LoVo (cell line): ENCODE results near the gene VGF.
"Not testable (repeated sequence)": the region's sequence is repeated elsewhere in the genome, so short reads cannot be mapped to it uniquely, and the experiment has no call there.

Source experiments
- DNase-seq: peaks from one replicate; pipeline ENCODE4 v3.0.0-alpha.2; 2016; ENCODE audit warnings: low spot score

VGF gene

GRCh38 chr7:101134399-101134980 lies 30.9 kb downstream of the VGF start:
- no peak for DNase-seq

GRCh38 chr7:101133621-101134398 lies 31.6 kb downstream of the VGF start:
- DNase-seq = no peak

- DNase-seq = not testable (repeated sequence)
Measured at GRCh38 chr7:101132626-101133600, 32.5 kb downstream of the VGF start.

- DNase-seq = no peak
Measured at GRCh38 chr7:101129603-101130117, 35.7 kb downstream of the VGF start.

GRCh38 chr7:101128040-101128834 lies 37.1 kb downstream of the VGF start:
- no peak for DNase-seq

GRCh38 chr7:101127460-101128039 lies 37.8 kb downstream of the VGF start:
- no peak for DNase-seq

GRCh38 chr7:101126651-101127459 lies 38.5 kb downstream of the VGF start, which contains the start of gene SERPINE1:
TSS of gene SERPINE1 (plus strand) at chr7:101127104. CDS start at chr7:101128394, 1,290 bp downstream.
- DNase-seq = no peak

GRCh38 chr7:101125989-101126650 lies 39.2 kb downstream of the VGF start:
- DNase-seq = no peak

- DNase-seq = no peak
Measured at GRCh38 chr7:101124376-101125056, 40.9 kb downstream of the VGF start.

- no peak for DNase-seq
Measured at GRCh38 chr7:101123703-101124068, 41.7 kb downstream of the VGF start.

- no peak for DNase-seq
Measured at GRCh38 chr7:101122933-101123702, 42.3 kb downstream of the VGF start.

GRCh38 chr7:101121991-101122932 lies 43.1 kb downstream of the VGF start:
- peak; percentile 82 for DNase-seq

GRCh38 chr7:101121631-101121990 lies 43.8 kb downstream of the VGF start:
- DNase-seq = not testable (repeated sequence)

GRCh38 chr7:101120315-101120714 lies 45.1 kb downstream of the VGF start:
- no peak for DNase-seq

- DNase-seq = no peak
Measured at GRCh38 chr7:101119876-101120275, 45.5 kb downstream of the VGF start.

- no peak for DNase-seq
Measured at GRCh38 chr7:101118856-101119255, 46.5 kb downstream of the VGF start.

- DNase-seq = no peak
Measured at GRCh38 chr7:101116898-101117297, 48.5 kb downstream of the VGF start.
